WI38 (cell line): ENCODE measurements around the gene TM6SF1.

Experiments used
- H3K4me3 ChIP-seq: 2 replicates; pipeline ENCODE4 v1.5.1; 2011; ENCODE audit warnings: low read depth, mild to moderate bottlenecking, control low read depth, low read length
- CTCF ChIP-seq: IDR thresholded peaks from 2 replicates; pipeline ENCODE4 v1.5.1; 2012; ENCODE audit warnings: low read depth, mild to moderate bottlenecking, control low read depth, low read length

TM6SF1 gene

GRCh38 chr15:83092309-83092976 lies 15.0 kb upstream of the TM6SF1 start:
- TF ChIP-seq CTCF, result no peak

GRCh38 chr15:83094583-83094982 lies 12.9 kb upstream of the TM6SF1 start:
- no peak overlapping the region for H3K4me3 ChIP-seq
- TF ChIP-seq CTCF, result no peak

More at GRCh38 chr15:83092309-83092976, 15.0 kb upstream of the TM6SF1 start:
- H3K4me3 ChIP-seq, result no peak overlapping the region

GRCh38 chr15:83098079-83098478 lies 9.4 kb upstream of the TM6SF1 start:
- no peak overlapping the region for H3K4me3 ChIP-seq
- no peak for TF ChIP-seq CTCF

- H3K4me3 ChIP-seq, result no peak overlapping the region
- no peak for TF ChIP-seq CTCF
These were observed 8.2 kb upstream of the TM6SF1 start for GRCh38 chr15:83099290-83099689.

GRCh38 chr15:83100097-83100646 lies 7.3 kb upstream of the TM6SF1 start:
- no peak for TF ChIP-seq CTCF
- H3K4me3 ChIP-seq, result no peak overlapping the region

GRCh38 chr15:83102346-83102745 lies 5.1 kb upstream of the TM6SF1 start:
- no peak overlapping the region for H3K4me3 ChIP-seq
- TF ChIP-seq CTCF, result no peak

GRCh38 chr15:83104141-83104540 lies 3.3 kb upstream of the TM6SF1 start:
- no peak for TF ChIP-seq CTCF
- H3K4me3 ChIP-seq, result no peak overlapping the region
